ENCODE results near the gene FXYD1. TPM values are rescaled to one million over a fixed set of nuclear protein-coding genes. Genes with fewer than 3 reads are reported as not detected.
"Not testable (repeated sequence)": the region's sequence is repeated elsewhere in the genome, so short reads cannot be mapped to it uniquely, and the experiment has no call there.

FXYD1 gene
- total RNA-seq, 2 experiments from 2014 or later: 0.57 to 11.5 TPM

DNA sequence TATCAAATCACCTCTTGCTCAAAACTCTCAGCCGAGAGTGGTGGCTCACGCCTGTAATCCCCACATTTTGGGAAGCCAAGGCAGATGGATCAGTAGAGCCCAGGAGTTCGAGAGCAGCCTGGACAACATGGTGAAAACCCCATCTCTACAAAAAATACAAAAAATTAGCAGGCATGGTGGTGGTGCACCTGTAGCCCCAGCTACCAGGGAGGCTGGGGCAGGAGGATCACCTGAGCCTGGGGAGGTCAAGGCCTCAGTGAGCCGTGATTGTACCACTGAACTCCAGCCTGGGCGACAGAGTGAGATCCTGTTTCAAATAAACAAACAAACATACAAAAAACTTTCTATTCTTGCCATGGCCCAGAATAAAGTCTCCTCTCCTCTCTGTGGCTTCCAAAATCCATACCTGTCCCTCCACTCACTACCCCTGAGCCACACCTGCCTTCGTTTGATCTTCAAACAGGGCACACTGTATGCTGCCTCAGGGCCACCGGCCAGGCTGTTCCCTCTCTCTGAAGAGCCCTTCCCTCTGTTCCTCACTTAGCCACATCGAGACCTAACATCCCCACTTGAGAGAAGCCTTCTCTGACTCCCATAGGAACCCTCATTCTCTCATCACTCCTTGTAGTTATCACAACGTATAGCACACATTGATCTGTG, 10.1 kb upstream of the FXYD1 start:
- peaks cover 13% of the 10 kb centered on the region for H3K4me1 ChIP-seq (ENCODE audit: insufficient read depth, low read length, poor library complexity, severe bottlenecking)
- H3K36me3 ChIP-seq (ENCODE audit: insufficient read depth, low read length): no peaks in the 10 kb centered on the region

DNA sequence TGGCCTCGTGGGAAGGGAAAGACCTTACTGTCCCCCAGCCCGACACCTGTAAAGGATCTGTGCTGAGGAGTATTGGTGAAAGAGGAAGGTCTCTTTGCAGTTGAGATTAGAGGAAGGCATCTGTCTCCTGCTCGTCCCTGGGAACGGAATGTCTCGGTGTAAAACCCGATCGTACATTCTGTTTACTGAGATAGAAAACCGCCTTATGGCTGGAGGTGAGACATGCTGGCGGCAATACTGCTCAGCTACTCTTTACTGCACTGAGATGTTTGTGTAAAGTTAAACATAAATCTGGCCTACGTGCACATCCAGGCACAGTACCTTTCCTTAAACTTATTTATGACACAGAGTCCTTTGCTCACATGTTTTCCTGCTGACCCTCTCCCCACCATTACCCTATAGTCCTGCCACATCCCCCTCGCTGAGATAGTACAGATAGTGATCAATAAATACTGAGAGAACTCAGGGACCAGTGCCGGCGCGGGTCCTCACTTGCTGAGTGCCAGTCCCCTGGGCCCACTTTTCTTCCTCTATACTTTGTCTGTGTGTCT, 8.8 kb upstream of the FXYD1 start:
- CTCF ChIA-PET (ENCODE audit: unreplicated experiment): not testable (repeated sequence)

More for the DNA sequence above, 10.1 kb upstream of the FXYD1 start:
- H3K79me2 ChIP-seq (ENCODE audit: insufficient read depth, low read depth, low read length): no peaks in the 10 kb centered on the region
- POLR2A ChIA-PET: no interaction called here
- CTCF ChIA-PET (ENCODE audit: unreplicated experiment): no interaction called here
- no peaks in the 10 kb centered on the region for H3K9me2 ChIP-seq (ENCODE audit: insufficient read depth, low read length)
- no TSS peak for BruUV-seq (replicated peaks)
- H3K4me3 ChIP-seq (ENCODE audit: low read depth, low read length, poor library complexity, severe bottlenecking): no peak overlapping the region
- TF ChIP-seq, protein P1, sequence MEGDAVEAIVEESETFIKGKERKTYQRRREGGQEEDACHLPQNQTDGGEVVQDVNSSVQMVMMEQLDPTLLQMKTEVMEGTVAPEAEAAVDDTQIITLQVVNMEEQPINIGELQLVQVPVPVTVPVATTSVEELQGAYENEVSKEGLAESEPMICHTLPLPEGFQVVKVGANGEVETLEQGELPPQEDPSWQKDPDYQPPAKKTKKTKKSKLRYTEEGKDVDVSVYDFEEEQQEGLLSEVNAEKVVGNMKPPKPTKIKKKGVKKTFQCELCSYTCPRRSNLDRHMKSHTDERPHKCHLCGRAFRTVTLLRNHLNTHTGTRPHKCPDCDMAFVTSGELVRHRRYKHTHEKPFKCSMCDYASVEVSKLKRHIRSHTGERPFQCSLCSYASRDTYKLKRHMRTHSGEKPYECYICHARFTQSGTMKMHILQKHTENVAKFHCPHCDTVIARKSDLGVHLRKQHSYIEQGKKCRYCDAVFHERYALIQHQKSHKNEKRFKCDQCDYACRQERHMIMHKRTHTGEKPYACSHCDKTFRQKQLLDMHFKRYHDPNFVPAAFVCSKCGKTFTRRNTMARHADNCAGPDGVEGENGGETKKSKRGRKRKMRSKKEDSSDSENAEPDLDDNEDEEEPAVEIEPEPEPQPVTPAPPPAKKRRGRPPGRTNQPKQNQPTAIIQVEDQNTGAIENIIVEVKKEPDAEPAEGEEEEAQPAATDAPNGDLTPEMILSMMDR (conservative IDR thresholded peaks at IDR 0.05; ENCODE audit: low read length): no peak
- no peak for DNase-seq (ENCODE audit: low spot score)
- intact Hi-C loops (cut with micrococcal nuclease; ENCODE audit: unreplicated experiment): no loop called here
- H4K20me1 ChIP-seq (ENCODE audit: insufficient read depth, low read length): no peaks in the 10 kb centered on the region
- H2AFZ ChIP-seq (ENCODE audit: low read length): no peak overlapping the region
- H3K4me2 ChIP-seq (ENCODE audit: low read length): no peak overlapping the region
- H3K27ac ChIP-seq (ENCODE audit: low read depth, low read length, poor library complexity, severe bottlenecking): no peak overlapping the region
- no peaks in the 10 kb centered on the region for H3K9me3 ChIP-seq (ENCODE audit: low read length)

DNA sequence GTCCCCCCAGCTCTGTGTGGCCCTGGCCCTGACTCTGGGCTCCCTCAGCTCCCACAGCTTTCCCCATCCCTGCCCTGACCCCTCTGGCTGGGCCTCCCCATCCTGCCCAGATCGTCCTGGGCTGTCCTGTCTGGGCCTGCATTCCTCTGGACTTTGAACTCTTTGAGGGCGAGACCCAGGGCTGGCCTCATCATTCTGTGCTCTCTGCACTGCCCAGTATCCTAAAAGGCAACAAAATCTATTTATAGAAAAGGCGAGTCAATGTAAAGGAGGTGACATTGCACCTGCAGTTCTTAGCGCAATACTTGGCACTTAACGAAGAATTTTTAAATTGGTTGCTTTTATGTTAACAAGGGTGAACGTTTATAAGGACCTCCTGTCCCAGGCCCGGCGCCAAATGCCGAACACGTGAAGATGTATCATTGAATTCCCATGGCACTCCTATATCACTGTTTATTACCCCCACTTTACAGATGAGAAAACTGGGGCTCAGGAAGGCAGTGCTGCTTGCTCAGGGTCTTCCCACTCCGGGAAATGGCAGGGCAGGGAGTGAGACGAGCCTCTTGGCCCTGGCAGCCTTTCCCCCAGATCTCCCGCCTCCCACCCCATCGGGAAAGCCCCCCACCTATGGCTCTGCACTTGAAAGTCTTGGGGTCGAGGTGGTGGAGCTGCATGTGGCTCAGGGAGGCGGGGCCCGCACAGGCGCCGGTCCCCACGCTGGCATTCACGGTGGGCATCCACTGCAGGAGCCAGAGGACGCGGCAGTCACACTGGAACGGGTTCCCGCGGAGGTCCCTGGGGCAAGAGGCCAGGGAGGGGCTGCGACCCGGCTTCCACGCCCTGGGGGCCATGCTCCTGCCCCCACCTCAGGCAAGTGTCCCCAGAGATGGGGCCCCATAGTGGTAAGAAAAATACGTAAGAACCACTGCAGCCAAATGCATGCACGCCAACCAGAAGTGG, 7.6 kb upstream of the FXYD1 start:
- Histone ChIP-seq H3K4me1 (ENCODE audit: insufficient read depth, low read length, poor library complexity, severe bottlenecking) (peaks cover 6% of the 10 kb centered on the region), H3K27ac (ENCODE audit: low read depth, low read length, poor library complexity, severe bottlenecking) (no peak overlapping the region), H3K4me2 (ENCODE audit: low read length) (no peak overlapping the region), H3K9me3 (ENCODE audit: low read length) (no peaks in the 10 kb centered on the region), H3K79me2 (ENCODE audit: insufficient read depth, low read depth, low read length) (no peaks in the 10 kb centered on the region), H3K36me3 (ENCODE audit: insufficient read depth, low read length) (no peaks in the 10 kb centered on the region), H3K9me2 (ENCODE audit: insufficient read depth, low read length) (no peaks in the 10 kb centered on the region), H3K4me3 (ENCODE audit: low read depth, low read length, poor library complexity, severe bottlenecking) (no peak overlapping the region), H2AFZ (ENCODE audit: low read length) (no peak overlapping the region), H4K20me1 (ENCODE audit: insufficient read depth, low read length) (no peaks in the 10 kb centered on the region)
- ChIA-PET POLR2A (no interaction called here), CTCF (ENCODE audit: unreplicated experiment) (no interaction called here)
- no TSS peak for BruUV-seq (replicated peaks)
- no peak for TF ChIP-seq EZH2phosphoT487 (IDR thresholded peaks at IDR 0.05; ENCODE audit: borderline replicate concordance, low read depth, low read length)
- TF ChIP-seq, protein P1 (conservative IDR thresholded peaks at IDR 0.05; ENCODE audit: low read length): no peak
- intact Hi-C loops (cut with micrococcal nuclease; ENCODE audit: unreplicated experiment): no loop called here
- no peak for DNase-seq (ENCODE audit: low spot score)

More for the DNA sequence above, 8.8 kb upstream of the FXYD1 start:
- POLR2A ChIA-PET; H3K4me2 ChIP-seq (ENCODE audit: low read length); H3K4me1 ChIP-seq (ENCODE audit: insufficient read depth, low read length, poor library complexity, severe bottlenecking); H2AFZ ChIP-seq (ENCODE audit: low read length); BruUV-seq (replicated peaks); H3K4me3 ChIP-seq (ENCODE audit: low read depth, low read length, poor library complexity, severe bottlenecking); H3K27ac ChIP-seq (ENCODE audit: low read depth, low read length, poor library complexity, severe bottlenecking); intact Hi-C loops (cut with micrococcal nuclease; ENCODE audit: unreplicated experiment); H3K36me3 ChIP-seq (ENCODE audit: insufficient read depth, low read length); H3K9me2 ChIP-seq (ENCODE audit: insufficient read depth, low read length); H3K79me2 ChIP-seq (ENCODE audit: insufficient read depth, low read depth, low read length); H3K9me3 ChIP-seq (ENCODE audit: low read length); DNase-seq (ENCODE audit: low spot score); H4K20me1 ChIP-seq (ENCODE audit: insufficient read depth, low read length): not testable (repeated sequence)
